Measurements from ENCODE around the gene FGD3.

GRCh38 chr9:93003552-93004407, 56.5 kb downstream of the FGD3 start:
- TF ChIP-seq CTCF (IDR thresholded peaks at IDR 0.05; ENCODE audit: low read length) (peak; percentile 76), EZH2 (optimal IDR thresholded peaks at IDR 0.05; ENCODE audit: low read depth, low read length) (no peak)
